ENCODE measurements around the gene PTGS1.

PTGS1 gene

GRCh38 chr9:122401896-122402295 lies 31.1 kb downstream of the PTGS1 start:
- no peaks in the 10 kb centered on the region for H3K9me2 ChIP-seq (replicated peaks; ENCODE audit: insufficient read depth, low read length)
- H3K27me3 ChIP-seq (replicated peaks; ENCODE audit: insufficient read depth, low read length), result no peaks in the 10 kb centered on the region
- no peaks in the 10 kb centered on the region for H3K36me3 ChIP-seq (replicated peaks; ENCODE audit: insufficient read depth, low read length)
- H3K4me1 ChIP-seq (ENCODE audit: low read length), result no peaks in the 10 kb centered on the region
- TF ChIP-seq EZH2 (optimal IDR thresholded peaks at IDR 0.05; ENCODE audit: low read depth, low read length), result no peak
- no peak for TF ChIP-seq EZH2phosphoT487 (IDR thresholded peaks at IDR 0.05; ENCODE audit: low read length)
- no peak for TF ChIP-seq CTCF (IDR thresholded peaks at IDR 0.05; ENCODE audit: low read length)
- H3K27ac ChIP-seq (ENCODE audit: low read length), result no peak overlapping the region
- no peak overlapping the region for H3K9ac ChIP-seq (ENCODE audit: low read length)
- DNase-seq, result no peak
- H3K4me2 ChIP-seq (ENCODE audit: low read depth, low read length), result no peak overlapping the region
- H3K4me3 ChIP-seq (ENCODE audit: low read length), result no peak overlapping the region
- H2AFZ ChIP-seq (ENCODE audit: low read length), result no peak overlapping the region
- no peaks in the 10 kb centered on the region for H4K20me1 ChIP-seq (ENCODE audit: insufficient read depth, low read length)
- H3F3A ChIP-seq (ENCODE audit: insufficient read depth, low read length), result no peaks in the 10 kb centered on the region
- H3K9me3 ChIP-seq (replicated peaks; ENCODE audit: insufficient read depth, low read length), result no peaks in the 10 kb centered on the region
- no peaks in the 10 kb centered on the region for H3K79me2 ChIP-seq (ENCODE audit: low read length)

GRCh38 chr9:122402403-122402871 lies 31.6 kb downstream of the PTGS1 start:
- Histone ChIP-seq H3K9me2 (replicated peaks; ENCODE audit: insufficient read depth, low read length) (no peaks in the 10 kb centered on the region), H3K9ac (ENCODE audit: low read length) (no peak overlapping the region), H3K4me1 (ENCODE audit: low read length) (no peaks in the 10 kb centered on the region), H3K4me3 (ENCODE audit: low read length) (no peak overlapping the region), H3K9me3 (replicated peaks; ENCODE audit: insufficient read depth, low read length) (no peaks in the 10 kb centered on the region), H4K20me1 (ENCODE audit: insufficient read depth, low read length) (no peaks in the 10 kb centered on the region), H3K36me3 (replicated peaks; ENCODE audit: insufficient read depth, low read length) (no peaks in the 10 kb centered on the region), H3K27me3 (replicated peaks; ENCODE audit: insufficient read depth, low read length) (no peaks in the 10 kb centered on the region), H3K79me2 (ENCODE audit: low read length) (no peaks in the 10 kb centered on the region), H3F3A (ENCODE audit: insufficient read depth, low read length) (no peaks in the 10 kb centered on the region), H3K4me2 (ENCODE audit: low read depth, low read length) (no peak overlapping the region), H3K27ac (ENCODE audit: low read length) (no peak overlapping the region), H2AFZ (ENCODE audit: low read length) (no peak overlapping the region)
- no peak for DNase-seq
- TF ChIP-seq CTCF (IDR thresholded peaks at IDR 0.05; ENCODE audit: low read length), result no peak

GRCh38 chr9:122402874-122403273 lies 32.0 kb downstream of the PTGS1 start:
- H3F3A ChIP-seq (ENCODE audit: insufficient read depth, low read length), result no peaks in the 10 kb centered on the region
- no peak overlapping the region for H3K4me2 ChIP-seq (ENCODE audit: low read depth, low read length)
- no peak overlapping the region for H3K27ac ChIP-seq (ENCODE audit: low read length)
- no peaks in the 10 kb centered on the region for H3K9me2 ChIP-seq (replicated peaks; ENCODE audit: insufficient read depth, low read length)
- H3K4me3 ChIP-seq (ENCODE audit: low read length), result no peak overlapping the region
- no peak for DNase-seq
- no peak overlapping the region for H2AFZ ChIP-seq (ENCODE audit: low read length)
- H4K20me1 ChIP-seq (ENCODE audit: insufficient read depth, low read length), result no peaks in the 10 kb centered on the region
- TF ChIP-seq CTCF (IDR thresholded peaks at IDR 0.05; ENCODE audit: low read length) (no peak), EZH2phosphoT487 (IDR thresholded peaks at IDR 0.05; ENCODE audit: low read length) (no peak), EZH2 (optimal IDR thresholded peaks at IDR 0.05; ENCODE audit: low read depth, low read length) (no peak)
- no peaks in the 10 kb centered on the region for H3K9me3 ChIP-seq (replicated peaks; ENCODE audit: insufficient read depth, low read length)
- H3K79me2 ChIP-seq (ENCODE audit: low read length), result no peaks in the 10 kb centered on the region
- no peak overlapping the region for H3K9ac ChIP-seq (ENCODE audit: low read length)
- H3K36me3 ChIP-seq (replicated peaks; ENCODE audit: insufficient read depth, low read length), result no peaks in the 10 kb centered on the region
- no peaks in the 10 kb centered on the region for H3K4me1 ChIP-seq (ENCODE audit: low read length)
- H3K27me3 ChIP-seq (replicated peaks; ENCODE audit: insufficient read depth, low read length), result no peaks in the 10 kb centered on the region

All from MM.1S (cell line).